A549 (cell line): ENCODE results near the gene TRIM24. TPM values are rescaled to one million over a fixed set of nuclear protein-coding genes. Genes with fewer than 3 reads are reported as not detected.

Experiments used
- ATAC-seq, 2 experiments: fragments of 200-7000 bp in 1 of 2; fragments of >200 bp in 1 of 2; cut with Nextera tagmentation in 1 of 2; cut with Tn5 transposase in 1 of 2; 3 replicates each; pipeline versions ENCODE4 v1.8.0 to v1.9.1; 2018 to 2020; ENCODE audit warnings: mild to moderate bottlenecking in 1 of 2, moderate library complexity in 1 of 2
- CTCF ChIA-PET: fragments of 300-600 bp; sonication (Branson Sonifier 250); formaldehyde crosslinking; extraction: SDS; loops from one replicate; lab custom pipeline; 2021; ENCODE audit warnings: antibody characterized with exemption, inconsistent platforms; lab: Yijun Ruan, JAX
- POLR2A ChIA-PET: fragments of 350-600 bp; formaldehyde crosslinking; extraction: SDS; loops from one replicate; lab custom pipeline; 2021; ENCODE audit warnings: antibody characterized with exemption, inconsistent platforms; lab: Yijun Ruan, JAX
- DNase-seq, 2 experiments: peaks; one replicate each; pipeline versions ENCODE4 v3.0.0 to v3.0.0-alpha.2; 2011 to 2016; ENCODE audit warnings: low read depth in 1 of 2, low spot score in 1 of 2
- FAIRE-seq: peaks from 2 replicates; lab custom pipeline; 2011; peaks lifted over from hg19 to GRCh38; lab: Jason Lieb, UNC
- H3K27ac ChIP-seq, 2 experiments: fragments of >200 bp; sonication (Bioruptor Twin); formaldehyde crosslinking; 3 replicates each; pipeline ENCODE4 v1.5.1; 2016 to 2017
- H3K4me1 ChIP-seq: fragments of >200 bp; sonication (Bioruptor Twin); formaldehyde crosslinking; 3 replicates; pipeline ENCODE4 v1.6.1; 2016
- H3K4me2 ChIP-seq: fragments of >200 bp; sonication (Bioruptor Twin); formaldehyde crosslinking; 3 replicates; pipeline ENCODE4 v1.6.1; 2016
- H3K4me3 ChIP-seq: fragments of >200 bp; sonication (Bioruptor Twin); formaldehyde crosslinking; 3 replicates; pipeline ENCODE4 v1.5.1; 2016
- H3K9me3 ChIP-seq: fragments of >200 bp; sonication (Bioruptor Twin); formaldehyde crosslinking; 3 replicates; pipeline ENCODE4 v1.6.1; 2016
- ATOH8 ChIP-seq: fragments of 250-450 bp; sonication (Bioruptor Pico); IDR thresholded peaks from 2 replicates; pipeline ENCODE4 v1.5.0; 2020; ENCODE audit warnings: low read depth, mild to moderate bottlenecking, moderate library complexity
- BCL3 ChIP-seq: fragments of >200 bp; sonication (Bioruptor Twin); formaldehyde crosslinking; IDR thresholded peaks from 3 replicates; pipeline ENCODE4 v1.6.1; 2016
- E2F6 ChIP-seq: IDR thresholded peaks from 2 replicates; pipeline ENCODE4 v1.6.1; 2012; ENCODE audit warnings: low read depth, borderline replicate concordance
- EHMT2 ChIP-seq: fragments of 200-600 bp; sonication (generic); IDR thresholded peaks from 2 replicates; pipeline ENCODE4 v1.6.1; 2016; ENCODE audit warnings: antibody characterized with exemption, low read depth, mild to moderate bottlenecking, moderate library complexity
- ELK1 ChIP-seq: fragments of 150-350 bp; IDR thresholded peaks from 2 replicates; pipeline ENCODE4 v1.6.1; 2014; ENCODE audit warnings: low read depth, mild to moderate bottlenecking, low read length
- EP300 ChIP-seq, 2 experiments: fragments of >200 bp; sonication (Bioruptor Twin); formaldehyde crosslinking; IDR thresholded peaks; 2 replicates in 1 of 2; 3 replicates in 1 of 2; pipeline ENCODE4 v1.6.1; 2016 to 2017
- FOSL2 ChIP-seq, 2 experiments: fragments of 450-650 bp in 1 of 2; fragments of >200 bp in 1 of 2; sonication (Bioruptor Twin) in 1 of 2; formaldehyde crosslinking; IDR thresholded peaks; 2 replicates each; pipeline versions ENCODE4 v1.5.0 to v1.6.1; 2016 to 2020; ENCODE audit warnings: mild to moderate bottlenecking in 1 of 2, moderate library complexity in 1 of 2
- HDAC2 ChIP-seq: fragments of 200-600 bp; sonication (generic); IDR thresholded peaks from 2 replicates; pipeline ENCODE4 v1.6.1; 2016
- HES2 ChIP-seq: fragments of >200 bp; sonication (Bioruptor Twin); formaldehyde crosslinking; IDR thresholded peaks from 2 replicates; pipeline ENCODE4 v1.6.1; 2016
- HMGXB4 ChIP-seq: fragments of 250-450 bp; sonication (Bioruptor Pico); IDR thresholded peaks from 2 replicates; pipeline ENCODE4 v1.5.0; 2021; ENCODE audit warnings: mild to moderate bottlenecking, moderate library complexity, borderline replicate concordance
- PBX3 ChIP-seq: IDR thresholded peaks from 2 replicates; pipeline ENCODE4 v1.6.1; 2012
- PHF8 ChIP-seq: fragments of 200-600 bp; sonication (generic); IDR thresholded peaks from 2 replicates; pipeline ENCODE4 v1.6.1; 2016; ENCODE audit warnings: low read depth, mild to moderate bottlenecking, antibody characterized with exemption, moderate library complexity, borderline replicate concordance
- RARB ChIP-seq: fragments of 250-450 bp; sonication (Bioruptor Pico); IDR thresholded peaks from 2 replicates; pipeline ENCODE4 v1.8.0; 2021; ENCODE audit warnings: mild to moderate bottlenecking, moderate library complexity
- REST ChIP-seq: fragments of 200-600 bp; sonication (generic); IDR thresholded peaks from 2 replicates; pipeline ENCODE4 v1.6.1; 2016; ENCODE audit warnings: antibody characterized with exemption, mild to moderate bottlenecking, moderate library complexity
- WGBS: methylation state at CpG from one replicate; pipeline ENCODE4 v1.1.6; 2017; ENCODE audit errors: missing lambda C conversion rate; 5-methylcytosine and 5-hydroxymethylcytosine counted together
- polyA plus RNA-seq, 4 experiments: library from polyadenylated mRNA; depleted of rRNA in 3 of 4; stranded (reverse); fragments of >200 nt; fragmentation: RNase III in 1 of 4; extraction: RNeasy Plus Mini Kit Qiagen cat#74134 plus additional on column Dnase treatment in 1 of 4; gene quantifications; 2 replicates in 3 of 4; 3 replicates in 1 of 4; pipeline ENCODE4 v1.2.3, GENCODE V29; 2011 to 2017

Gene TRIM24
- polyA plus RNA-seq, 2 of the 4 experiments (the other 2 are of a cell fraction), result 8.3 to 11.6 TPM

- ATAC-seq (no peak), DNase-seq (no peak), FAIRE-seq (no peak)
- no peaks in the 10 kb centered on the region for H3K4me1 ChIP-seq
- POLR2A ChIA-PET, result no interaction called here
- no peak overlapping the region for H3K4me3 ChIP-seq
- no peaks in the 10 kb centered on the region for H3K9me3 ChIP-seq
- no peak overlapping the region for H3K27ac ChIP-seq
- CTCF ChIA-PET, result interaction anchor here (0.6 to 0.7 kb wide), 2 partner anchors 115 to 468 kb away, joined by 3 read pairs; no protein-coding TSS in a partner anchor
- WGBS, result 90% methylated on average over 5 of the region's 5 CpGs
- TF ChIP-seq HES2 (no peak), EP300 (IDR thresholded peaks at IDR 0.05) (no peak), BCL3 (no peak), HMGXB4 (CRISPR knock-in tag) (no peak), REST (no peak), EHMT2 (no peak), ELK1 (no peak), E2F6 (no peak), RARB (no peak), FOSL2 (IDR thresholded peaks at IDR 0.05) (no peak), FOSL2 (CRISPR knock-in tag; IDR thresholded peaks at IDR 0.05) (no peak), PHF8 (no peak), PBX3 (no peak), HDAC2 (no peak), ATOH8 (CRISPR knock-in tag) (no peak)
- TF ChIP-seq, all 56 proteins: peak for 0
- no peak overlapping the region for H3K4me2 ChIP-seq
These were observed 8.4 kb downstream of the TRIM24 start for GRCh38 chr7:138468244-138469123.
